Brain microvascular endothelial cell (primary cell): Measurements from ENCODE around the gene TNFRSF25.

Experiments used
- DNase-seq: peaks from one replicate; pipeline ENCODE4 v3.0.0-alpha.2; 2020
- H3K27ac ChIP-seq: fragments of 250-450 bp; sonication (Bioruptor Pico); 2 replicates; pipeline ENCODE4 v1.5.1; 2020; ENCODE audit warnings: mild to moderate bottlenecking, moderate library complexity
- H3K27me3 ChIP-seq: fragments of 250-450 bp; sonication (Bioruptor Pico); replicated peaks from 2 replicates; pipeline ENCODE4 v1.5.1; 2020; ENCODE audit warnings: mild to moderate bottlenecking
- H3K36me3 ChIP-seq: fragments of 250-450 bp; sonication (Bioruptor Pico); replicated peaks from 2 replicates; pipeline ENCODE4 v1.5.1; 2020; ENCODE audit warnings: mild to moderate bottlenecking
- H3K4me3 ChIP-seq: 2 replicates; pipeline ENCODE4 v1.5.1; 2011; ENCODE audit warnings: low read depth, mild to moderate bottlenecking, control low read depth, low read length, moderate library complexity
- CTCF ChIP-seq: IDR thresholded peaks from 2 replicates; pipeline ENCODE4 v1.5.1; 2011; ENCODE audit warnings: low read depth, mild to moderate bottlenecking, moderate library complexity, low read length, control low read depth, inconsistent platforms; ENCODE audit errors: missing control alignments
- in situ Hi-C: cut with HindIII; loops from 2 replicates; pipeline ENCODE4 v1.10.0; 2017; ENCODE audit warnings: low sequenced_read_pairs, low pct_ligation_motif_present

TNFRSF25 gene

GRCh38 chr1:6464514-6464836 is 1.5 kb downstream of the TNFRSF25 start:
- H3K36me3 ChIP-seq, result peaks cover 32% of the 10 kb centered on the region
- H3K27me3 ChIP-seq, result peaks cover 3% of the 10 kb centered on the region
- no peak overlapping the region for H3K4me3 ChIP-seq
- no peak overlapping the region for H3K27ac ChIP-seq
- no peak for DNase-seq
- TF ChIP-seq CTCF, result peak; percentile 6
- in situ Hi-C loops, result no loop called here

- Histone ChIP-seq H3K27me3 (peaks cover 3% of the 10 kb centered on the region), H3K36me3 (peaks cover 24% of the 10 kb centered on the region), H3K27ac (no peak overlapping the region), H3K4me3 (no peak overlapping the region)
- in situ Hi-C loops, result no loop called here
- TF ChIP-seq CTCF, result no peak
- no peak for DNase-seq
Observed at GRCh38 chr1:6463120-6463412, 2.9 kb downstream of the TNFRSF25 start.

GRCh38 chr1:6462412-6463119 is 3.4 kb downstream of the TNFRSF25 start:
- H3K4me3 ChIP-seq, result no peak overlapping the region
- peaks cover 3% of the 10 kb centered on the region for H3K27me3 ChIP-seq
- in situ Hi-C loops, result no loop called here
- no peak for DNase-seq
- no peak for TF ChIP-seq CTCF
- H3K36me3 ChIP-seq, result peaks cover 23% of the 10 kb centered on the region
- H3K27ac ChIP-seq, result no peak overlapping the region

- DNase-seq, result no peak
- TF ChIP-seq CTCF, result no peak
- peaks cover 17% of the 10 kb centered on the region for H3K36me3 ChIP-seq
- in situ Hi-C loops, result no loop called here
- no peak overlapping the region for H3K4me3 ChIP-seq
- H3K27ac ChIP-seq, result no peak overlapping the region
- H3K27me3 ChIP-seq, result peaks cover 5% of the 10 kb centered on the region
Observed at GRCh38 chr1:6461538-6462411, 4.2 kb downstream of the TNFRSF25 start.

DNA sequence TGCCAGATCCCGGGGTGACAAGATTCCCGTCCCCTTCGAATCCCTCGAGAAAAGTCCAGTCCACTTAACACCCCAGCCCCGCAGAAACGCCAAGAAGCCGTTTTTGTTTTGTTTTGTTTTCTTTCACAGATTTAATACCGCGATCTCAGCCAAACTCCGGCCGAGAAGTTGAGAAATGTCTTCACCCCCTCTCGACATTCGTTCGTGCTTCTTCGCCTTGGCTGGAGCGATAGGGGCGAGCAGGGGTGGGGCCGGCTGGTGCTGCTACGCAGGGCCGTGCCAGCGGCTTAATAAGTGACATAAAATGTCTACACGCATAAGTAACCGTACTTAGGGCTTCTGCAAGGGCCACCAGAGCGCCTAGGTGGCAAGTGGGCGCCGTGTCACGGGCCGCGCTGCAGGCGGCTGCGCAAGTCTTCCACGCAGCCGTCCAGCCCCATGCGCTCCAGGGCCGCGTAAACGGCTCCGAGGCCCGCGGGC is 4.9 kb downstream of the TNFRSF25 start:
- in situ Hi-C loops, result no loop called here
- DNase-seq, result no peak
- Histone ChIP-seq H3K27ac (no peak overlapping the region), H3K27me3 (peaks cover 6% of the 10 kb centered on the region), H3K4me3 (no peak overlapping the region), H3K36me3 (peaks cover 17% of the 10 kb centered on the region)
- no peak for TF ChIP-seq CTCF
